ENCODE measurements around the gene NMRAL1. TPM values are rescaled to one million over a fixed set of nuclear protein-coding genes. Genes with fewer than 3 reads are reported as not detected.

The NMRAL1 gene
- total and polyA plus RNA-seq, 10 of the 15 experiments (the other 5 are each of a cell fraction or from before 2014, with no cell fraction given), result 4.8 to 102 (median 62.5) TPM

DNA sequence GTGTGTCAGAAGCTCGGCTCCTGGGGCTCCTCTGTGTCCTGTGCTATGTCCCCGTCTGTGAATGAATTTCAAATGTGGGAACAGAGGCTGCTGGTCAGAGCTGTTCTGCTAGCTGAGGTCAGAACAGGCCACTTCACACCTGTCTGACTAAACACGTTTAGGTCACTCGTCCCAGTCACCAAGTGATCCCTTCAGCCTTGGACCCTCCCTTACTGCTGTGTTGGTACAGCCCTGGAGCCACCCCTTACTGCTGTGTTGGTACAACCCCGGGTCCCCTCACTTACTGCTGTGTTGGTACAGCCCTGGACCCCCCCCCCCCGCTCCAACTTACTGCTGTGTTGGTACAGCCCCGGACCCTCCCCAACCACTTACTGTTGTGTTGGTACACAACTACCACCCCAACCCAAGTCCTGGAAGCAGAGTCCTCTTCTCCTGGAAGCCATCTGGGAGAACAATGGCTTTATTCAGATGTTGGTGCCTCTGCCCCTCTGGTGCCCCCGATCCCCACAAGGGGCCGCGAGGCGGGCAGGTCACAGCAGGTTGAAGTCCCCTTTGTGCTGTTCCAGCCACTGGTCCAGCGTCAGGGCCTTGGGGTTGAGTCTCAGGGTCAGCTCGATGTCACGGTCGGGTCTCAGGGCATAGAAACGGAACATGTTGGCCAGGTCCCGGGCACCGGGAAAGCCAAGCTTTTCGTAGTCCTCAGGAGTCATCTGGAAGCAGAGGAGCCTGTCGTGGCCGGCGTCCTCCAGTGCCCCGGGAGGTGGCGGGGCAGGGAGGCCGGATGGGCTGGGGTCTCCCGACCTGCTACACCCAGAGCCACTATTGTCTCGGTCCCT lies 13.0 kb downstream of the NMRAL1 start (continued):
- TF ChIP-seq STAT1 (conservative IDR thresholded peaks at IDR 0.05) (no peak), POLR2AphosphoS5 (IDR thresholded peaks at IDR 0.05; ENCODE audit: low read length) (peak; percentile 38; the same call in 1 of the 2 replicates), CHD1 (IDR thresholded peaks at IDR 0.05; ENCODE audit: low read depth, low read length) (peak; percentile 75; the same call in 1 of the 2 replicates), PAX8 (IDR thresholded peaks at IDR 0.05) (no peak), ATF7 (IDR thresholded peaks at IDR 0.05; ENCODE audit: low read depth) (peak; percentile 46; the same call in 1 of the 2 replicates), RFX5 (IDR thresholded peaks at IDR 0.05; ENCODE audit: low read depth, low read length) (no peak), SMC3 (IDR thresholded peaks at IDR 0.05; ENCODE audit: borderline replicate concordance, low read length) (no peak), SRF (IDR thresholded peaks at IDR 0.05; ENCODE audit: low read depth in 2 of 2, low read length in 2 of 2) (no peak), NFYB (IDR thresholded peaks at IDR 0.05; ENCODE audit: insufficient read depth, low read depth, low read length) (no peak), NR2C2 (IDR thresholded peaks at IDR 0.05; ENCODE audit: borderline replicate concordance, control insufficient read depth, insufficient read length, low read depth) (no peak)

DNA sequence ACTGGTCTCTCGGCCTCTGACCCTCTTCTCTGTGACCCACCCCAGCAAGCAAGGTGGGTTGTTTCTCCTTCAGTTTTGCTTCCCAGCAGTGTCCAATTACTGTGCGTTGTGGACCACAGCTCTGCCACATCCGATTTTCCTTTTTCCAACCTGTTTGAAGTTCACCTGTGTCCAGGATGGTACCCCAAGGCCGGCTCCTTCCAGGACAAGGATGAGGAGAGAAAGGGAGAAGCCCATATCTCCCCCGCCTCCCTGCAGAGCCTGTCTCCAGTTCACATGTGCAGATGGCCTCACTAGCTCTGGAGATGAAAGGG lies 13.5 kb downstream of the NMRAL1 start:
- WGBS (ENCODE audit: insufficient coverage, insufficient replicate concordance, low lambda C conversion rate, missing lambda C conversion rate), result 94% methylated on average over 5 of the region's 5 CpGs
- BruUV-seq (replicated peaks), result no TSS peak
- CTCF ChIA-PET, result interaction anchor here (0.6 kb wide), 1 partner anchor 23 kb away, joined by 3 read pairs; no protein-coding TSS in a partner anchor
- TF ChIP-seq, protein P1, sequence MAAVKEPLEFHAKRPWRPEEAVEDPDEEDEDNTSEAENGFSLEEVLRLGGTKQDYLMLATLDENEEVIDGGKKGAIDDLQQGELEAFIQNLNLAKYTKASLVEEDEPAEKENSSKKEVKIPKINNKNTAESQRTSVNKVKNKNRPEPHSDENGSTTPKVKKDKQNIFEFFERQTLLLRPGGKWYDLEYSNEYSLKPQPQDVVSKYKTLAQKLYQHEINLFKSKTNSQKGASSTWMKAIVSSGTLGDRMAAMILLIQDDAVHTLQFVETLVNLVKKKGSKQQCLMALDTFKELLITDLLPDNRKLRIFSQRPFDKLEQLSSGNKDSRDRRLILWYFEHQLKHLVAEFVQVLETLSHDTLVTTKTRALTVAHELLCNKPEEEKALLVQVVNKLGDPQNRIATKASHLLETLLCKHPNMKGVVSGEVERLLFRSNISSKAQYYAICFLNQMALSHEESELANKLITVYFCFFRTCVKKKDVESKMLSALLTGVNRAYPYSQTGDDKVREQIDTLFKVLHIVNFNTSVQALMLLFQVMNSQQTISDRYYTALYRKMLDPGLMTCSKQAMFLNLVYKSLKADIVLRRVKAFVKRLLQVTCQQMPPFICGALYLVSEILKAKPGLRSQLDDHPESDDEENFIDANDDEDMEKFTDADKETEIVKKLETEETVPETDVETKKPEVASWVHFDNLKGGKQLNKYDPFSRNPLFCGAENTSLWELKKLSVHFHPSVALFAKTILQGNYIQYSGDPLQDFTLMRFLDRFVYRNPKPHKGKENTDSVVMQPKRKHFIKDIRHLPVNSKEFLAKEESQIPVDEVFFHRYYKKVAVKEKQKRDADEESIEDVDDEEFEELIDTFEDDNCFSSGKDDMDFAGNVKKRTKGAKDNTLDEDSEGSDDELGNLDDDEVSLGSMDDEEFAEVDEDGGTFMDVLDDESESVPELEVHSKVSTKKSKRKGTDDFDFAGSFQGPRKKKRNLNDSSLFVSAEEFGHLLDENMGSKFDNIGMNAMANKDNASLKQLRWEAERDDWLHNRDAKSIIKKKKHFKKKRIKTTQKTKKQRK (IDR thresholded peaks at IDR 0.05; ENCODE audit: low read depth, low read length), result no peak
- TF ChIP-seq, protein P2, sequence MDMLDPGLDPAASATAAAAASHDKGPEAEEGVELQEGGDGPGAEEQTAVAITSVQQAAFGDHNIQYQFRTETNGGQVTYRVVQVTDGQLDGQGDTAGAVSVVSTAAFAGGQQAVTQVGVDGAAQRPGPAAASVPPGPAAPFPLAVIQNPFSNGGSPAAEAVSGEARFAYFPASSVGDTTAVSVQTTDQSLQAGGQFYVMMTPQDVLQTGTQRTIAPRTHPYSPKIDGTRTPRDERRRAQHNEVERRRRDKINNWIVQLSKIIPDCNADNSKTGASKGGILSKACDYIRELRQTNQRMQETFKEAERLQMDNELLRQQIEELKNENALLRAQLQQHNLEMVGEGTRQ (IDR thresholded peaks at IDR 0.05; ENCODE audit: borderline replicate concordance, low read depth, low read length), result no peak
- TF ChIP-seq CHD2 (IDR thresholded peaks at IDR 0.05; ENCODE audit: borderline replicate concordance, low read depth, low read length) (no peak), RBBP5 (conservative IDR thresholded peaks at IDR 0.05) (no peak), E2F8 (IDR thresholded peaks at IDR 0.05; ENCODE audit: low read depth, partially characterized antibody) (no peak)

More for the DNA sequence above, 13.5 kb downstream of the NMRAL1 start:
- ATAC-seq (no peak), FAIRE-seq (no peak), DNase-seq (ENCODE audit: low read depth, low spot score) (no peak)
- Histone ChIP-seq H3K9me3 (replicated peaks; ENCODE audit: control insufficient read depth, insufficient read depth, low read length) (no peaks in the 10 kb centered on the region), H3K4me2 (ENCODE audit: control insufficient read depth, insufficient read depth) (no peak overlapping the region), H3K4me3 (no peak overlapping the region), H3K9ac (ENCODE audit: control insufficient read depth, insufficient read depth, low read length) (no peak overlapping the region), H4K20me1 (ENCODE audit: control insufficient read depth, insufficient read depth) (no peaks in the 10 kb centered on the region; the same call in 1 of the 2 replicates), H3K79me2 (ENCODE audit: control insufficient read depth, insufficient read depth, low read length) (no peaks in the 10 kb centered on the region), H3K4me1 (ENCODE audit: control insufficient read depth, insufficient read depth, low read length) (no peaks in the 10 kb centered on the region), H3K36me3 (ENCODE audit: control insufficient read depth in 2 of 2, insufficient read depth in 2 of 2, low read length in 1 of 2) (peaks cover 12 to 18% of the 10 kb centered on the region in 2 experiments; a peak in 3 of 4 replicates), H3K27me3 (replicated peaks in 1 of 2; ENCODE audit: control insufficient read depth in 2 of 2, insufficient read depth in 2 of 2, low read length in 1 of 2) (no peaks in the 10 kb centered on the region), H2AFZ (ENCODE audit: control insufficient read depth, low read depth, low read length) (no peak overlapping the region), H3K27ac (ENCODE audit: control insufficient read depth, insufficient read depth) (no peak overlapping the region)
- ChIA-PET RAD21 (ENCODE audit: unreplicated experiment) (interaction anchor here (0.6 to 0.7 kb wide), 2 partner anchors 11 to 1180 kb away, joined by 3 to 5 read pairs; no protein-coding TSS in a partner anchor), POLR2A (interaction anchor here (0.6 to 0.8 kb wide), 3 partner anchors 9 to 383 kb away, joined by 3 to 5 read pairs (median 5); no protein-coding TSS in a partner anchor), SMC1A (ENCODE audit: uncharacterized antibody, unreplicated experiment) (no interaction called here)
- intact Hi-C loops (cut with micrococcal nuclease; ENCODE audit: unreplicated experiment) (no loop called here), in situ Hi-C loops (cut with MboI) (no loop called here)

Measured in GM12878 (cell line).